Stimulated activated CD4-positive, alpha-beta T cell treated with anti-CD3 and anti-CD28 coated beads, Interleukin-4, amount 100 ng/mL, for 48 hours (primary cell): ENCODE data around the gene REEP6.
"Not testable (repeated sequence)": the region's sequence is repeated elsewhere in the genome, so short reads cannot be mapped to it uniquely, and the experiment has no call there.

ENCODE experiments used
- DNase-seq, 2 donors: peaks; one replicate each; pipeline ENCODE4 v3.0.0-alpha.2; 2020; ENCODE audit warnings: low read depth in 2 of 2

REEP6 gene

GRCh38 chr19:1489463-1490310 is 1.3 kb upstream of the REEP6 start:
- DNase-seq = no peak

- peak; percentile 96 to 99 for DNase-seq
Observed at GRCh38 chr19:1490311-1491113, 469 bp upstream of the REEP6 start, which contains the start of gene PCSK4. PCSK4 (minus strand) TSS chr19:1490350; CDS start chr19:1490346, 4 bp downstream.

GRCh38 chr19:1491849-1492170 is 829 bp downstream of the REEP6 start:
- DNase-seq = no peak

GRCh38 chr19:1492474-1493006 is 1.6 kb downstream of the REEP6 start:
- no peak for DNase-seq

GRCh38 chr19:1494115-1494815 is 3.3 kb downstream of the REEP6 start:
- DNase-seq = no peak

- DNase-seq = no peak
Observed at GRCh38 chr19:1495051-1495798, 4.2 kb downstream of the REEP6 start.

GRCh38 chr19:1495799-1496713 is 5.1 kb downstream of the REEP6 start:
- DNase-seq = no peak

GRCh38 chr19:1496714-1497577 is 6.0 kb downstream of the REEP6 start:
- DNase-seq = no peak

GRCh38 chr19:1497578-1498235 is 6.7 kb downstream of the REEP6 start:
- no peak for DNase-seq

- DNase-seq = not testable (repeated sequence)
Observed at GRCh38 chr19:1499231-1499630, 8.2 kb downstream of the REEP6 start.

- DNase-seq = no peak
Observed at GRCh38 chr19:1501200-1501595, 10.2 kb downstream of the REEP6 start.

GRCh38 chr19:1502433-1503088 is 11.6 kb downstream of the REEP6 start:
- DNase-seq = no peak

GRCh38 chr19:1503089-1503924 is 12.3 kb downstream of the REEP6 start:
- DNase-seq = peak; percentile 65 to 74

- DNase-seq = no peak
Observed at GRCh38 chr19:1503925-1504773, 13.2 kb downstream of the REEP6 start.

GRCh38 chr19:1505012-1505411 is 14.0 kb downstream of the REEP6 start:
- no peak for DNase-seq
